ENCODE measurements around the gene PARPBP. TPM values are rescaled to one million over a fixed set of nuclear protein-coding genes. Genes with fewer than 3 reads are reported as not detected.
A peak's percentile ranks its signal among the peaks of the same experiment; 100 is the strongest.

PARPBP gene
- total RNA-seq, 4 donors from 2014 or later: 0.26 to 26.8 (median 1.2) TPM

- DNase-seq: no peak
- H3K9me3 ChIP-seq: no peaks in the 10 kb centered on the region
- H3K27me3 ChIP-seq: no peaks in the 10 kb centered on the region
- H3K36me3 ChIP-seq: no peaks in the 10 kb centered on the region
- H3K4me3 ChIP-seq: no peak overlapping the region
- peak; percentile 46 to 62 (median 57) for TF ChIP-seq CTCF (IDR thresholded peaks at IDR 0.05)
- no peak for TF ChIP-seq POLR2A (IDR thresholded peaks at IDR 0.05)
- intact Hi-C loops (cut with DNase I; ENCODE audit: low total_unique reads): no loop called here
- no peak overlapping the region for H3K27ac ChIP-seq
- H3K4me1 ChIP-seq: no peaks in the 10 kb centered on the region
These were observed 50.1 kb downstream of the PARPBP start for GRCh38 chr12:102169922-102170621.

- intact Hi-C loops (cut with DNase I; ENCODE audit: low total_unique reads): no loop called here
- no peak overlapping the region for H3K27ac ChIP-seq
- TF ChIP-seq CTCF (IDR thresholded peaks at IDR 0.05) (no peak), POLR2A (IDR thresholded peaks at IDR 0.05) (no peak)
These were observed 52.0 kb downstream of the PARPBP start for GRCh38 chr12:102171951-102172350.

GRCh38 chr12:102172436-102172835 lies 52.5 kb downstream of the PARPBP start:
- Histone ChIP-seq H3K27me3 (no peaks in the 10 kb centered on the region), H3K4me3 (no peak overlapping the region), H3K27ac (no peak overlapping the region), H3K36me3 (no peaks in the 10 kb centered on the region), H3K9me3 (no peaks in the 10 kb centered on the region), H3K4me1 (no peaks in the 10 kb centered on the region)
- TF ChIP-seq POLR2A (IDR thresholded peaks at IDR 0.05): no peak
- no peak for TF ChIP-seq CTCF (IDR thresholded peaks at IDR 0.05)
- intact Hi-C loops (cut with DNase I; ENCODE audit: low total_unique reads): no loop called here
- no peak for DNase-seq

More at GRCh38 chr12:102171951-102172350, 52.0 kb downstream of the PARPBP start:
- Histone ChIP-seq H3K36me3 (no peaks in the 10 kb centered on the region), H3K4me3 (no peak overlapping the region), H3K27me3 (no peaks in the 10 kb centered on the region), H3K4me1 (no peaks in the 10 kb centered on the region), H3K9me3 (no peaks in the 10 kb centered on the region)
- DNase-seq: no peak

- no peak for TF ChIP-seq CTCF (IDR thresholded peaks at IDR 0.05)
- no peak for TF ChIP-seq POLR2A (IDR thresholded peaks at IDR 0.05)
- no peaks in the 10 kb centered on the region for H3K4me1 ChIP-seq
- no peaks in the 10 kb centered on the region for H3K9me3 ChIP-seq
- no peak overlapping the region for H3K4me3 ChIP-seq
- no peaks in the 10 kb centered on the region for H3K36me3 ChIP-seq
- no peaks in the 10 kb centered on the region for H3K27me3 ChIP-seq
- H3K27ac ChIP-seq: no peak overlapping the region
- DNase-seq: no peak
- intact Hi-C loops (cut with DNase I; ENCODE audit: low total_unique reads): no loop called here
These were observed 54.1 kb downstream of the PARPBP start for GRCh38 chr12:102174117-102174516.

GRCh38 chr12:102174761-102175160 lies 54.8 kb downstream of the PARPBP start:
- Histone ChIP-seq H3K4me1 (no peaks in the 10 kb centered on the region), H3K27me3 (no peaks in the 10 kb centered on the region), H3K9me3 (no peaks in the 10 kb centered on the region), H3K4me3 (no peak overlapping the region), H3K27ac (no peak overlapping the region), H3K36me3 (no peaks in the 10 kb centered on the region)
- no peak for TF ChIP-seq POLR2A (IDR thresholded peaks at IDR 0.05)
- TF ChIP-seq CTCF (IDR thresholded peaks at IDR 0.05): no peak
- intact Hi-C loops (cut with DNase I; ENCODE audit: low total_unique reads): no loop called here
- DNase-seq: no peak

All from uterus (tissue), 4 donors.